K562 (cell line): ENCODE measurements around the gene GEN1. TPM values are rescaled to one million over a fixed set of nuclear protein-coding genes. Genes with fewer than 3 reads are reported as not detected.

Experiments used
- ARID2 ChIP-seq: fragments of 450-650 bp; IDR thresholded peaks from 2 replicates; pipeline ENCODE4 v1.6.1; 2017; ENCODE audit warnings: antibody characterized with exemption, mild to moderate bottlenecking
- CBX1 ChIP-seq: sonication (generic); IDR thresholded peaks from 2 replicates; pipeline ENCODE4 v1.6.1; 2016; ENCODE audit warnings: antibody characterized with exemption, low read depth, mild to moderate bottlenecking
- CEBPG ChIP-seq, 3 experiments: fragments of 200-800 bp in 1 of 3; sonication (Bioruptor generic) in 1 of 3; sonication (generic) in 1 of 3; formaldehyde crosslinking in 1 of 3; IDR thresholded peaks in 2 of 3; conservative IDR thresholded peaks in 1 of 3; 2 replicates each; pipeline versions ENCODE4 v1.6.1 to v1.8.0; 2016 to 2022; ENCODE audit warnings: missing compliant biosample characterization in 2 of 3, missing genetic modification characterization in 2 of 3, mild to moderate bottlenecking in 1 of 3, missing genetic modification reagents in 1 of 3
- CHD1 ChIP-seq: fragments of 200-600 bp; sonication (generic); IDR thresholded peaks from one replicate; pipeline ENCODE4 v1.6.1; 2012; ENCODE audit warnings: mild to moderate bottlenecking, moderate library complexity, low read length, inconsistent platforms
- CHD2 ChIP-seq: IDR thresholded peaks from 2 replicates; pipeline ENCODE4 v1.6.1; 2011; ENCODE audit warnings: low read depth, low read length
- HSF4 ChIP-seq: fragments of 250-450 bp; sonication (Bioruptor Pico); IDR thresholded peaks from 2 replicates; pipeline ENCODE4 v2.1.2; 2022; ENCODE audit warnings: mild to moderate bottlenecking, moderate library complexity, borderline replicate concordance
- KAT7 ChIP-seq: sonication (generic); formaldehyde crosslinking; IDR thresholded peaks from 2 replicates; pipeline ENCODE4 v1.8.0; 2022; ENCODE audit warnings: missing genetic modification reagents, mild to moderate bottlenecking, borderline replicate concordance
- NFE2L1 ChIP-seq: fragments of 450-650 bp; IDR thresholded peaks from 2 replicates; pipeline ENCODE4 v1.6.1; 2016; ENCODE audit warnings: missing genetic modification characterization, low read depth, mild to moderate bottlenecking, missing compliant biosample characterization, moderate library complexity, borderline replicate concordance
- PCBP2 ChIP-seq: fragments of 200-400 bp; formaldehyde crosslinking; IDR thresholded peaks from 2 replicates; pipeline ENCODE4 v1.6.1; 2018; ENCODE audit warnings: low read length, low read depth, mild to moderate bottlenecking, moderate library complexity; ENCODE audit not compliant: poor library complexity, severe bottlenecking
- PRMT5 ChIP-seq: sonication (generic); formaldehyde crosslinking; IDR thresholded peaks from 2 replicates; pipeline ENCODE4 v1.5.0; 2020; ENCODE audit warnings: missing genetic modification reagents
- TEAD4 ChIP-seq, 2 experiments: sonication (generic) in 1 of 2; formaldehyde crosslinking in 1 of 2; IDR thresholded peaks; 2 replicates each; pipeline versions ENCODE4 v1.6.1 to v1.8.0; 2012 to 2022; ENCODE audit warnings: borderline replicate concordance in 1 of 2, inconsistent platforms in 1 of 2, low read length in 1 of 2, mild to moderate bottlenecking in 1 of 2, missing genetic modification reagents in 1 of 2
- TRIM25 ChIP-seq: fragments of 450-650 bp; IDR thresholded peaks from 2 replicates; pipeline ENCODE4 v1.7.0; 2016; ENCODE audit warnings: borderline replicate concordance
- ZNF134 ChIP-seq: fragments of 250-450 bp; sonication (Bioruptor Pico); conservative IDR thresholded peaks from 2 replicates; pipeline ENCODE4 v1.4.0; 2020
- ZNF140 ChIP-seq: fragments of 250-450 bp; sonication (Bioruptor Pico); IDR thresholded peaks from 2 replicates; pipeline ENCODE4 v1.8.0; 2021; ENCODE audit warnings: moderate library complexity, mild to moderate bottlenecking, inconsistent platforms
- ZNF639 ChIP-seq, 2 experiments: fragments of 200-800 bp in 1 of 2; sonication (Bioruptor generic) in 1 of 2; sonication (generic) in 1 of 2; formaldehyde crosslinking in 1 of 2; IDR thresholded peaks in 1 of 2; conservative IDR thresholded peaks in 1 of 2; 2 replicates each; pipeline versions ENCODE4 v1.5.0 to v1.6.1; 2016 to 2020; ENCODE audit warnings: missing compliant biosample characterization in 1 of 2, missing genetic modification characterization in 1 of 2, missing genetic modification reagents in 1 of 2
- ZNF780A ChIP-seq: fragments of 250-450 bp; sonication (Bioruptor Pico); IDR thresholded peaks from 2 replicates; pipeline ENCODE4 v1.5.0; 2021; ENCODE audit warnings: mild to moderate bottlenecking
- polyA plus RNA-seq, 8 experiments: library from polyadenylated mRNA; depleted of rRNA in 4 of 8; stranded (reverse) in 5 of 8; unstranded in 3 of 8; fragments of >200 nt; fragmentation: Nextera tagmentation in 2 of 8; fragmentation: Illumina TruSeq in 1 of 8; extraction: Ambion mirVana in 2 of 8; extraction: Trizol in 1 of 8; gene quantifications; 2 replicates each; pipeline versions ENCODE4 v1.2.1 to v1.2.3, GENCODE V29; 2011 to 2014; ENCODE audit warnings: inconsistent platforms in 1 of 8, missing spikeins in 1 of 8
- total RNA-seq, 7 experiments: library from RNA; depleted of rRNA in 6 of 7; stranded (reverse); fragments of >200 nt in 6 of 7; fragmentation: Illumina TruSeq in 2 of 7; extraction: Trizol in 2 of 7; gene quantifications; 2 replicates each; pipeline versions ENCODE4 v1.2.1 to v1.2.3, GENCODE V29; 2011 to 2021; ENCODE audit warnings: low replicate concordance in 1 of 7
- TF ChIP-seq, protein P1 (sequence below), 2 experiments: fragments of 450-650 bp in 1 of 2; sonication (generic) in 1 of 2; formaldehyde crosslinking; conservative IDR thresholded peaks; 2 replicates each; pipeline versions ENCODE4 v1.4.0 to v1.8.1; 2020 to 2022; ENCODE audit warnings: mild to moderate bottlenecking in 1 of 2, missing genetic modification reagents in 1 of 2
- TF ChIP-seq, protein P2 (sequence below): sonication (generic); formaldehyde crosslinking; IDR thresholded peaks from 2 replicates; pipeline ENCODE4 v1.8.0; 2022; ENCODE audit warnings: mild to moderate bottlenecking, low read depth, missing genetic modification reagents
- TF ChIP-seq, protein P3 (sequence below): fragments of 450-650 bp; IDR thresholded peaks from one replicate; pipeline ENCODE4 v1.6.1; 2018; ENCODE audit warnings: mild to moderate bottlenecking, moderate library complexity; ENCODE audit not compliant: partially characterized antibody

Gene GEN1
- total and polyA plus RNA-seq, 9 of the 15 experiments (the other 6 are each of a cell fraction or from before 2014, with no cell fraction given), result 8.6 to 39.7 (median 24.5) TPM

GRCh38 chr2:17753803-17754663 is at the start of gene GEN1, which contains the start of gene SMC6 (continued):
- TF ChIP-seq TRIM25 (no peak), CEBPG (CRISPR knock-in tag; IDR thresholded peaks at IDR 0.05) (no peak), CEBPG (tag; conservative IDR thresholded peaks at IDR 0.05 in 1 of 2, IDR thresholded peaks at IDR 0.05 in 1 of 2) (no peak), PRMT5 (CRISPR knock-in tag) (no peak), CHD2 (peak; percentile 57), NFE2L1 (tag) (no peak), ARID2 (no peak), KAT7 (CRISPR knock-in tag) (no peak), ZNF140 (no peak), PCBP2 (no peak), ZNF639 (CRISPR knock-in tag; conservative IDR thresholded peaks at IDR 0.05 in 1 of 2, IDR thresholded peaks at IDR 0.05 in 1 of 2) (no peak), CBX1 (no peak), ZNF134 (no peak), CHD1 (no peak), ZNF780A (CRISPR knock-in tag) (no peak), TEAD4 (IDR thresholded peaks at IDR 0.05; ENCODE audit: low read length) (no peak), TEAD4 (CRISPR knock-in tag; IDR thresholded peaks at IDR 0.05; ENCODE audit: borderline replicate concordance) (no peak), HSF4 (no peak)
- TF ChIP-seq, protein P1, sequence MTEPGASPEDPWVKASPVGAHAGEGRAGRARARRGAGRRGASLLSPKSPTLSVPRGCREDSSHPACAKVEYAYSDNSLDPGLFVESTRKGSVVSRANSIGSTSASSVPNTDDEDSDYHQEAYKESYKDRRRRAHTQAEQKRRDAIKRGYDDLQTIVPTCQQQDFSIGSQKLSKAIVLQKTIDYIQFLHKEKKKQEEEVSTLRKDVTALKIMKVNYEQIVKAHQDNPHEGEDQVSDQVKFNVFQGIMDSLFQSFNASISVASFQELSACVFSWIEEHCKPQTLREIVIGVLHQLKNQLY (CRISPR knock-in tag; conservative IDR thresholded peaks at IDR 0.05), result no peak
- TF ChIP-seq, protein P2, sequence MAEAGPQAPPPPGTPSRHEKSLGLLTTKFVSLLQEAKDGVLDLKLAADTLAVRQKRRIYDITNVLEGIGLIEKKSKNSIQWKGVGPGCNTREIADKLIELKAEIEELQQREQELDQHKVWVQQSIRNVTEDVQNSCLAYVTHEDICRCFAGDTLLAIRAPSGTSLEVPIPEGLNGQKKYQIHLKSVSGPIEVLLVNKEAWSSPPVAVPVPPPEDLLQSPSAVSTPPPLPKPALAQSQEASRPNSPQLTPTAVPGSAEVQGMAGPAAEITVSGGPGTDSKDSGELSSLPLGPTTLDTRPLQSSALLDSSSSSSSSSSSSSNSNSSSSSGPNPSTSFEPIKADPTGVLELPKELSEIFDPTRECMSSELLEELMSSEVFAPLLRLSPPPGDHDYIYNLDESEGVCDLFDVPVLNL (CRISPR knock-in tag), result peak; percentile 88; the same call in 1 of the 2 replicates
- TF ChIP-seq, protein P3, sequence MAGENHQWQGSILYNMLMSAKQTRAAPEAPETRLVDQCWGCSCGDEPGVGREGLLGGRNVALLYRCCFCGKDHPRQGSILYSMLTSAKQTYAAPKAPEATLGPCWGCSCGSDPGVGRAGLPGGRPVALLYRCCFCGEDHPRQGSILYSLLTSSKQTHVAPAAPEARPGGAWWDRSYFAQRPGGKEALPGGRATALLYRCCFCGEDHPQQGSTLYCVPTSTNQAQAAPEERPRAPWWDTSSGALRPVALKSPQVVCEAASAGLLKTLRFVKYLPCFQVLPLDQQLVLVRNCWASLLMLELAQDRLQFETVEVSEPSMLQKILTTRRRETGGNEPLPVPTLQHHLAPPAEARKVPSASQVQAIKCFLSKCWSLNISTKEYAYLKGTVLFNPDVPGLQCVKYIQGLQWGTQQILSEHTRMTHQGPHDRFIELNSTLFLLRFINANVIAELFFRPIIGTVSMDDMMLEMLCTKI, result no peak
